DMS53 (cell line): ENCODE measurements around the gene BTNL3.
"Not testable (repeated sequence)": the region's sequence is repeated elsewhere in the genome, so short reads cannot be mapped to it uniquely, and the experiment has no call there.

Experiments used
- DNase-seq: peaks from one replicate; lab custom pipeline; 2025; lab: John Stamatoyannopoulos, UW

The BTNL3 gene, protein sequence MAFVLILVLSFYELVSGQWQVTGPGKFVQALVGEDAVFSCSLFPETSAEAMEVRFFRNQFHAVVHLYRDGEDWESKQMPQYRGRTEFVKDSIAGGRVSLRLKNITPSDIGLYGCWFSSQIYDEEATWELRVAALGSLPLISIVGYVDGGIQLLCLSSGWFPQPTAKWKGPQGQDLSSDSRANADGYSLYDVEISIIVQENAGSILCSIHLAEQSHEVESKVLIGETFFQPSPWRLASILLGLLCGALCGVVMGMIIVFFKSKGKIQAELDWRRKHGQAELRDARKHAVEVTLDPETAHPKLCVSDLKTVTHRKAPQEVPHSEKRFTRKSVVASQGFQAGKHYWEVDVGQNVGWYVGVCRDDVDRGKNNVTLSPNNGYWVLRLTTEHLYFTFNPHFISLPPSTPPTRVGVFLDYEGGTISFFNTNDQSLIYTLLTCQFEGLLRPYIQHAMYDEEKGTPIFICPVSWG

DNA sequence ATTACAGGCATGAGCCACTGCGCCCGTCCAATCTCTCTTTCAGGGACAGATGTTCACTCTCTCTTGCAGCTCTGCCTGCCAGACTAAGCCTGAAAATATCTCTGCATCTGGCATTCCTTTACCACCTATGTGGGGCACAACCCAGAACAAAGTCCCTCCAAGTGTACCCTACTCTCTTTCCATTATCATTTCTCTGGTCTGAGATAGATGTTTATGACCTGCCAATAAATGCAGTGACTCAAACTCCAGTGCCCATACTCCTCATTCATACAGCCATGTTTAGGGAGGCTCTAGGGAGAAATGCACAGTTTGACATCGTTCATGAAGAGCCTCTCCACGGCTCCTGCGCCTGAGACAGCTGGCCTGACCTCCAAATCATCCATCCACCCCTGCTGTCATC, at the start of gene BTNL3:
Gene BTNL3, plus strand, starts transcription at position 255 of the 400 bp plus-strand sequence. CDS start 183 bp downstream, outside the sequence.
- no peak for DNase-seq

DNA sequence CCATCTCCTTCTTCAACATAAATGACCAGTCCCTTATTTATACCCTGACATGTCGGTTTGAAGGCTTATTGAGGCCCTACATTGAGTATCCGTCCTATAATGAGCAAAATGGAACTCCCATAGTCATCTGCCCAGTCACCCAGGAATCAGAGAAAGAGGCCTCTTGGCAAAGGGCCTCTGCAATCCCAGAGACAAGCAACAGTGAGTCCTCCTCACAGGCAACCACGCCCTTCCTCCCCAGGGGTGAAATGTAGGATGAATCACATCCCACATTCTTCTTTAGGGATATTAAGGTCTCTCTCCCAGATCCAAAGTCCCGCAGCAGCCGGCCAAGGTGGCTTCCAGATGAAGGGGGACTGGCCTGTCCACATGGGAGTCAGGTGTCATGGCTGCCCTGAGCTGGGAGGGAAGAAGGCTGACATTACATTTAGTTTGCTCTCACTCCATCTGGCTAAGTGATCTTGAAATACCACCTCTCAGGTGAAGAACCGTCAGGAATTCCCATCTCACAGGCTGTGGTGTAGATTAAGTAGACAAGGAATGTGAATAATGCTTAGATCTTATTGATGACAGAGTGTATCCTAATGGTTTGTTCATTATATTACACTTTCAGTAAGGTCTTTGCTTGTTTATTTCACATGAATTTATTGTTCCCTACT, 38.2 kb upstream of the BTNL3 start:
- no peak for DNase-seq

DNA sequence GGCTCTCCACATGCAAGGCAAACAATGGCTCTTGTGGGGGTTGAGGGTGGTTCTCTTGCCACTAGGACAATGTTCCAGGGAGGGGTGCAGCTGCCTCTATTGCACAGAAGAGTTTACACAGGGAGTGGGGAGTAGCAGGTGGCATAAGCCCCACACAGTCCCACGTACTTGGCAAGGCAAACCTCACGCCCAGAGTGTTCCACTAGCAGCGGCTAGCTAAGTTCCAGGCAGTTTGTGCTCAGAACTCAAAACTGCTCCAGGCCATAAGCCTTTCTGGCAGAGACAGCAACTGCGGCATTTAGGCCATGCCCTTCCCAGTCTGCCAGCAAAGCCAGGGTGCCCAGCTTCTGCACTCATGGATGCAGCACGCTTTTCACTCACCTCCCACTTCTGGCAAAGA, 29.0 kb upstream of the BTNL3 start:
- no peak for DNase-seq

DNA sequence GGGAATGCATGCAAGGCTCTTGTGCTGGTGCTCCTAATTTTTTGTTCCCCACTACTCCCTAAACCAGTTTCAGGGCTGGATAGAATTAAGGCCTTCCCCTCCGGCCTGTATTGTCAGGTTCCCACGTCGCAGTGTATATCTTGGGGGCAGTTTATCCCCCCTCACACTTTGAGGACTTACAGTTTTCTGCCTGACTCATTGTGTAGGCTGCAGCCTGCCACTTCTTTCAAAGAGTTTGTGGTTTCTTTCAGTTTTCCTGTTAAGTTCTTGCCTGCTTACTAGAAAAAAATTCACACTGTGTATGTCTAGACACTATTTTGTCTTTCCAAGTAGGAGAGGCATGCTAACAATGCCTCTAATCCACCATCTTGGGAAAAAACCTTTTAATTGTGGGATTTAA, 28.4 kb upstream of the BTNL3 start:
- no peak for DNase-seq

DNA sequence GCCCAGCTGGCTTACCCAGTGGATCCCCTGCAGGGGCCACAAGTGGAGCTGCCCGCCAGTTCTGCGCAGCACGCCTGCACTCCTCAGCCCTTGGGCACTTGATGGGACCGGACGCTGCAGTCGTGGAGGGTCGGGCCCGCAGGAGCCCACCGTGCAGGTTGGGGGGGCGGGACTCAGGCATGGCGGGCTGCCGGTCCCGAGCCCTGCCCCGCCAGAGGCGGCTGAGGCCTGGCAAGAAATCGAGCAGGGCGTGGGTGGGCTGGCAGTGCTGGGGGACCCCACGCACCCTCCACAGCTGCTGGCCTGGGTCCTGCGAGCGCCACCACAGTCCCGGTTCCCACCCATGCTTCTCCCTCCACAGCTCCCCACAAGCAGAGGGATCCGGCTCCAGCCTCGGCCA, 19.2 kb upstream of the BTNL3 start:
- DNase-seq: no peak

DNA sequence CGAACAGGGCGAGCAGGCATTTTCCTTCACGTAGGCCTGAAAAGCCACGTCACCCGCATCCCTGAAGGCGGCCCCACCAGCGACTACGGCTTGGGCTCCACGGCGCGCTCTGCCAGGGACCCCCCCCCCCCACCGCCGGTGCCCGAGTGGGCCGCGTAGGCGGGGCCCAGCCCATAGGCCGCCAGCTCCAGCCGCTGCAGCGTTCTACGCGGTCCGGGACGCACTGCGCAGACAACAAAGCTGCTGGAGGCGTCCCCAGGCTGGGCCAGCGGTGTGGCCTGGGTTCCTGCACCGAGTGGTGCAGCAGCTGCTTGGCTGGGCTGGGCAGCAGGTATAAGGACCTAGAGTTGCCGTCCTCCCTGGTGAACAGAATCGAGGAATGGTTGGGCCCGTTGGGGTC, 18.3 kb upstream of the BTNL3 start:
- no peak for DNase-seq

DNA sequence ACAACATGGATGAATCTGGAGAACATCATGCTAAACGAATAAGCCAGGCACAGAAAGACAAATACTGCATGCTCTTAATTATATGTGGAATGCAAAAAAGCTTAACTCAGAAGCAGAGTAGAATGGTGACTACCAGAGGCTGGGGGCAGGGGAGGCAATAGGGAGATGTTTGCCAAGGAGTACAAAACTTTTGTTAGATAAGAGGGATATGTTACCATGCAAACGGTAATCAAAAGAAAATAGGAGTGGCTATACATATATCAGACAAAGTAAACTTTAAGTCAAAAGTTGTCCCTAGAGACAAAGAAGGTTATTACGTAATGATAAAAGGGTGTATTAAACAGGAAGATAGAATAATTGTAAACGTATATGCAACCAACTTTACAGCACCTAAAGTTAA, 17.8 kb upstream of the BTNL3 start:
- DNase-seq: no peak

DNA sequence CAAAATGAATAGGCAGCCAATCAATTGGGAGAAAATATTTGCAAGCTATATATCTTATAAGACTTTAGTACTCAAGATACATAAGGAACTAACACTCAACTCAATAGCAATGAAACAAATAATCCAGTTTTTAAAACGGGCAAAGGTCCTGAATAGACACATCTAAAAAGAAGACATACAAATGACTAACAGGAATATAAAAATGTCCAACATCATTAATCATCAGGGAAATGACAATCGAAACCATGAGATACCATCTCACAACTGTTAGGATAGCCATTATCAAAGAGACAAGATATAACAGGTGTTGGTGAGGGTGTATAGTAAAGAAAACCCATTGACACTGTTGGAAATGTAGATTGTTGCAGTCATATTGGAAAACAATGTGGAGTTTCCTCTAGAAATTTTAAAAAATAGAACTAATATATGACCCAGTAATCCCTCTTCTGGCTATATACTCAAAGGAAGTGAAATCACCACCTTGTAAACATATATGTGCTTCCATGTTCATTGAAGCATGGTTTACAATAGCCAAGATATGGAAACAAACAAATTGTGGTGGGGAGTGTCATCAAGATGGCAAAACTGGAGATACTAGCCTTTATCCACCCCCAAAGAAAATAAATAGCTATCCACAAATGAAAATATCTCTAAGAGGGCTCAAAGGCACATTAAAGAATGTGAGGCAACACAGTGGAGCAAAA, 13.9 kb upstream of the BTNL3 start:
- no peak for DNase-seq

DNA sequence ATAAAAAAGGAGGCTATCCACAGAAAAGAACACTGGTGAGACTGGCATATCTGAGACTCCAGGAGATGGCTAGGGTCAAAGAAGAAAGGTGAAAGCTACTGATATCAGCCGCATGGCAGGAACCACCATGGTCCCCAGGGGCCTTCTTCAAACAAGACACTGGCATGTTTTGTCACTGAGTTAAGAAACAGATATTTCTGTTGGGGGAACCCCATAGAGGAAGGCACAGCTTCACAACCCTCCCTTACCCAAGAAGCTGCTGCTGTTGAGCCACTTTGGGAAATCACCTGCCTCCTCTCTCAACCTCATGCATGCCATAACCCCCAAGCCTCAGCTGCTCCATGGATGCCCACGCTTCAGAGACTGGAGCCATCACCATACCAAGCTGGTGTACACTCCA, 13.3 kb upstream of the BTNL3 start:
- no peak for DNase-seq

DNA sequence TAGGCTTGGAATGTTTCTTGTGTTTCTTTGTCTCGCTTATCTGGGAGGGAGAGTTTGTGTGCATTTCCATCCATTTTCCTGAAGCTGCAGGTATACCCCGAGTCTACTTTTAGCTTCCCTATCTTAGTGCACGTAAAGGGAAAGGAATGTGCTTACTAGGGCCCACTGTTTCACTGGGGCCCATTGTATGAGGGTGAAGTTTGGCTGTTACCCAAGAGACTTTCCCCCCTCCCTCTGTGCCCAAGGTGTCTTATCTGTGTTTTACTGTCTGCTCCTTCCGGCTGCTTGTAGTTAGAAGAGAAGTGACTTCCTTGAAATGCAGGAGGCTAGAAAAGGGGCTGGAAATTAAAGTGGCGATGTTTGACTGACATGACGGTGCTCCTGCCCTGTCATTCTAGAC, 12.1 kb upstream of the BTNL3 start:
- DNase-seq: no peak

DNA sequence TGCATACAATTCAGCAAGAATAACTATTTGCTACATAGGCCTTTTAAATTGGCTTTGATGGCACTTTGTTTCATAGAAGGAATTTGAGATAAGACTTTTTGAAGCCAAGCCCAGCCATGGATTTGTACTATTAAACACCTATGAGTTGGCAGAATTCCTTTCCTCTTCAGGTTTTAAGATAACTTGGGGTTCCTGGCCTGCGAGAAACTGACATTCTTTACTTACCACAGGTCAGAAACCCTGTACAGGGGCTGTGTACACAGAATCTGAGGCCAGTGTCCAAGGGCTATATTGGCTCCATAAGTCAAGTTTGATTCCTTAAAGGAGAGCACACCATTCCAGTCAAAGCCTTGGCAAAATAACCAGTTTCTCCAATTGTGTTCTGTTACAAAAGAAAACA, 10.8 kb upstream of the BTNL3 start:
- DNase-seq: no peak

DNA sequence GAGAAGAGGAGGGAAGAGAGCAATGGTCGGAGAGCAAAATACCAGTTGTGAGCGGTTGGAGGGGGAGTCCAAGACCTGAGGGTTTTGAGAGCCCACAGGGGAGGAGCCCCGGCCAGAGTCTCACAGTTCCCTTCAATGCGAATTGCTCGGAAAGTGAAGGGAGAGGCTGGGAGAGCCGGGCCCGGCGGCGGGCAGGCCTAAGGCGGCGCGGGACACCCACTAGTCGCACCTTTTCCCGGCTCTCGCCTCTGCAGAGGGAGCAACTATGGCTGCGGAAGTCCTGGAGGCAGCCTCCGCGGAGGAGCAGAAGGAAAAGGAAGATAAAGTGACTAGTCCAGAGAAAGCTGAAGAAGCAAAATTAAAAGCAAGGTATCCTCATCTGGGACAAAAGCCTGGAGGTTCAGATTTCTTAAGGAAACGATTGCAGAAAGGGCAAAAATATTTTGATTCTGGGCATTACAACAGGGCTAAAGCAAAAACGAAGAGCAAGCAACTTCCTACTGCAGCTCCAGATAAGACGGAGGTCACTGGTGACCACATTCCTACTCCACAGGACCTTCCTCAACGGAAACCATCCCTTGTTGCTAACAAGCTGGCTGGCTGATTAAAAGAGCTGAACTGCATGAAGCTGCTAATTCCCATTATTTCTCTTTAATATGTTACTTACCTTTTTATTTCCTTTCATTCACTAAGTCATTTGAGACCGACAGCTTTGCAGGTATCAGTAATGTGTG, 6.5 kb upstream of the BTNL3 start:
- DNase-seq: no peak

DNA sequence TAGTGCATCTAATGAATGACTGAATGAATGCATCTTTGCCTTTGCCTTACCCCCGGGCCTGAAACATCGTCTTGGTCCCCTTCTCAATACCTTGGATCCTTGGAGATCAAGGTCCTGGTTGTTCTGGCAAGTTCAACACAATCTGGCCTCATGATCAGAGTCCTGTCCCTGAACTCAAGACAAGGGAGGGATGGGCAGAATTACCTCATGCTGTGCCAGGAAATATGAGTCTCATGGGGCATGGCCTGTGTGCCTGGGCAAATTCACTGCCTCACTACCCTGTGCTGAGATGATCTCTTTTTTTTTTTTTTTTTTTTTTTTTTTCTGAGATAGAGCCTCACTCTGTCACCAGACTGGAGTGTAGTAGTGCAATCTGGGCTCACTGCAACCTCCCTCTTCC, 630 bp upstream of the BTNL3 start:
- no peak for DNase-seq

DNA sequence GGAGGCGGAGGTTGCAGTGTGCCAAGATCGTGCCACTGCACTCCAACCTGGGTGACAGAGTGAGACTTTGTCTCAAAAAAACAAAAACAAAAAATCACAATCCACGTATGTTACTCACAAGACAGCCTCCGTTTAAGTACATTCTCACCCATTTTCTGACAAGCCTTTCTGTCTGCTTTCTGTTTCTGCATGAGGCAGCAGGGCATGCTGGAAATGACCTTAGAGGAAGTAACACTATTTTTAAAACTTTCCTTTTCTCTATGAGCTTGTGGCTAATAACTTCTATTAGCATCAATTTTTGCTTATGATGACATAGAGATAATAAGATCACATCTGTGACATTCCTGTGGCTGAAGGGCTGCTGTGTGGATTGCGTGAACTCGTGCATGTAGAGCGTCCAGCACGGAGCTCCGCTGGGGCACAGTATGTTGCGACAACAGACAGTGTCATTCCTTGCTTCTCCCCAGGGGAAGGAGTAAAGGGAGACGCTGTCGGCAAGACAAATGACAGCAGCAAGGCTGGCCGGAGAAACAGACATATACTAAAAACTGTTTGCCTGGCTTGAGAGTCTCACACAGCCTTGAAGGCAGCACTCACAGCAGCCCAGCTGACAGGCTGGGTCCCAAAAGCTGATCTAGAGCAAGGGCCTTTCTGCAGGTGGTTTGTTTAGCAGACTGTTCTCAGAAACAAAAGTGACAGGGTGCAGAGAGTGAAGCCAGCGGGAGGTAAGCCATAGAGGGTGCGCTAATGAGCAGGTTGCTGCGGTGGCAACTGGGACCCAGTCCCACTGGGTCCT, 1.6 kb downstream of the BTNL3 start:
- no peak for DNase-seq

DNA sequence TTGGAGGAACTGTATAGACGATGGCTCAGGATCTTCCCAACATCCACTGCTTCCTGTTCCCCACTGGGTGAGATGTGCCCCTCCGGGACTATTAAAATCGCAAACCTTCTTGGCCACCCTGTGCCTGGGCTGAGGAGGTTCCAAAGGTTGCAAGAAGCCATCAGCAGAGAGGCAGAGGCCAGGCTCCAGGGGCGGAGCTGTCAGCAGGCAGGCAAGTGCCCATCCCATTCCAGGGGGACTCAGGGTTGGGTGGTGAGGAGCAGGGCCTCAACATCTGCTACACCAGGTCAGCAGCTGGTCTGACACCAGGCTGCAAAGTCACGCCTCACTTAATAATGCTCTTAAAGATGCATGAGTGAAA, 2.2 kb downstream of the BTNL3 start:
- no peak for DNase-seq

DNA sequence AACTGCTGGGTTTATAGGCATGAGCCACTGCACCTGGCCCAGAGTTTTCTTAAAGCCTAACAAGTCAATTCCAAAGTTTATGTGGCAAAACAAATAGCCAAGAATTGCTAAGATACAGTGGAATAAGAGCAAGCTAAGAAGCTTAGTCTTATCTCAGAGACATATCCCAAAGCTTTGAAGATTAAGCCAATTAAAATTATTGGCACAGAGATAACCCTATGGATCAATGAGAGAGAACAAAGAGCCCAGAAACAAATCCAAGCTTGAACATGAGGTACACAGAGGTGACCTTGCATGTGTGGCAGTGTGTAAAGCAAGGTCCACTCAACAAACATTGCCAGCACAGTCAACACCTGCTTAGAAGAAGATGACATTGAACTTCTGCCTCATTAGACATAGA, 13.3 kb downstream of the BTNL3 start:
- DNase-seq: no peak

DNA sequence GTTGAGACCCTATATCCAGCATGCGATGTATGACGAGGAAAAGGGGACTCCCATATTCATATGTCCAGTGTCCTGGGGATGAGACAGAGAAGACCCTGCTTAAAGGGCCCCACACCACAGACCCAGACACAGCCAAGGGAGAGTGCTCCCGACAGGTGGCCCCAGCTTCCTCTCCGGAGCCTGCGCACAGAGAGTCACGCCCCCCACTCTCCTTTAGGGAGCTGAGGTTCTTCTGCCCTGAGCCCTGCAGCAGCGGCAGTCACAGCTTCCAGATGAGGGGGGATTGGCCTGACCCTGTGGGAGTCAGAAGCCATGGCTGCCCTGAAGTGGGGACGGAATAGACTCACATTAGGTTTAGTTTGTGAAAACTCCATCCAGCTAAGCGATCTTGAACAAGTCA, 17.1 kb downstream of the BTNL3 start:
- DNase-seq: no peak

DNA sequence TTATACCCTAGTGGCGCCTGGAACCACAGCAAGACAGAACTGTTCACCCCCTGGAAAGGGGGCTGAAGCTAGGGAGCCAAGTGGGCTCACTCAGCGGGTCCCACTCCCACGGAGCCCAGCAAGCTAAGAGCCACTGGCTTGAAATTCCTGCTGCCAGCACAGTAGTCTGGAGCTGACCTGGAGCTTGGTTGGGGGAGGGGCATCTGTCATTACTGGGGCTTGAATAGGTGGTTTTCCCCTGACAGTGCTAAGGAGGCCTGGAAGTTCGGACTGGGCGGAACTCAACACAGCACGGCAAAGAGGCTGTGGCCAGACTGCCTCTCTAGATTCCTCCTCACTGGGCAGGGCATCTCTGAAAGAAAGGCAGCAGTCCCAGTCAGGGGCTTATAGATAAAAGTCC, 19.5 kb downstream of the BTNL3 start:
- no peak for DNase-seq

DNA sequence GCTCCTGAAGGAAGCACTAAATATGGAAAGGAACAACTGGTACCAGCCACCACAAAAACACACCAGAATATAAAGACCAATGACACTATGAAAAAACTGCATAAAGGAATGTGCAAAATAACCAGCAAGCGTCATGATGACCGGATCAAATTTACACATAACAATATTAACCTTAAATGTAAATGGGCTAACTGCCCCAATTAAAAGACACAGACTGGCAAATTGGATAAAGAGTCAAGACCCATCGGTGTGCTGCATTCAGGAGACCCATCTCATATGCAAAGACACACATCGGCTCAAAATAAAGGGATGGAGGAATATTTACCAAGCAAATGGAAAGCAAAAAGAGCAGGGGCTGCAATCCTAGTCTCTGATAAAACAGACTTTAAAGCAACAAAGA, 21.4 kb downstream of the BTNL3 start:
- DNase-seq: not testable (repeated sequence)

DNA sequence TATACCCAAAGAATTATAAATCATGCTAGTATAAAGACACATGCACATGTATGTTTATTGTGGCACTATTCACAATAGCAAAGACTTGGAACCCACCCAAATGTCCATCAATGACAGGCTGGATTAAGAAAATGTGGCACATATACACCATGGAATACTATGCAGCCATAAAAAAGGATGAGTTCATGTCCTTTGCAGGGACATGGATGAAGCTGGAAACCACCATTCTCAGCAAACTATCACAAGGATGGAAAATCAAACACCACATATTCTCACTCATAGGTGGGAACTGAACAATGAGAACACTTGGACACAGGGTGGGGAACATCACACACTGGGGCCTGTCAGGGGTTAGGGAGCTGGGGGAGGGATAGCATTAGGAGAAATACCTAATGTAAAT, 26.0 kb downstream of the BTNL3 start:
- DNase-seq: not testable (repeated sequence)

DNA sequence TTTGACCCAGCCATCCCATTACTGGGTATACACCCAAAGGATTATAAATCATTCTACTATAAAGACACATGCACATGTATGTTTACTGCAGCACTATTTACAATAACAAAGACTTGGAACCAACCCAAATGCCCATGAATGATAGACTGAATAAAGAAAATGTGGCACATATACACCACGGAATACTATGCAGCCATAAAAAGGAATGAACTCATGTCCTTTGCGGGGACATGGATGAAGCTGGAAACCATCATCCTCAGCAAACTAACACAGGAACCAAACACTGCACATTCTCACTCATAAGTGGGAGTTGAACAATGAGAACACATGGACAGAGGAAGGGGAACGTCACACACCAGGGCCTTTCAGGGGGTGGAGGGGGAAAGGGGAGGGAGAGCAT, 28.8 kb downstream of the BTNL3 start:
- not testable (repeated sequence) for DNase-seq

DNA sequence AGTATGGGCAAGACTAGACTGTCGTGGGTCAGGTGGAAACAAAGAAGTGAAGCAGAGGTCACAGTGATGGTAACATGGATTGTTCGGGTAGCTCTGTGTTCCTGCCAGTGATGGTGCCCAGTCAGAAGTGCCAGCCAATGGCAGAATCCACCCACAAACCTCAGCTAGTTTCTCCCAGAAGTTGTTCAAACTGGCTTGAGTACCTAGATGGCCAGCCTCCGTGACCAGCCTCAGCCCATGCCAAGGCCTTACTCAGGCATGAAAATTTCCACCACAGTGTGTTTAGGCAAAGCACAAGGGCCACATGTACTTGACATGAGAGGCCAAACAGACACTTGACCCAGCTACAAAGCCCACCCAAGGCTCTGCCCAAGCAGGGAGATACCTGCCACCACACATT, 32.0 kb downstream of the BTNL3 start:
- DNase-seq: no peak
